Neural crest cell (in vitro differentiated cells): ENCODE results near the gene MTUS2. TPM values are rescaled to one million over a fixed set of nuclear protein-coding genes. Genes with fewer than 3 reads are reported as not detected.

ENCODE experiments used
- DNase-seq: peaks from one replicate; pipeline ENCODE4 v3.0.0; 2021; ENCODE audit warnings: low read depth, mixed read lengths, low spot score
- H3K27ac Mint-ChIP-seq: one replicate; pipeline ENCODE4 v1.8.0; 2021; ENCODE audit warnings: mild to moderate bottlenecking, mixed read lengths; ENCODE audit not compliant: unreplicated experiment
- H3K27me3 Mint-ChIP-seq: 2 replicates; pipeline ENCODE4 v1.8.0; 2021; ENCODE audit warnings: low read depth, mild to moderate bottlenecking, mixed read lengths
- H3K36me3 Mint-ChIP-seq: 2 replicates; pipeline ENCODE4 v1.8.0; 2021; ENCODE audit warnings: low read depth, mild to moderate bottlenecking, mixed read lengths
- H3K4me1 Mint-ChIP-seq: 2 replicates; pipeline ENCODE4 v1.8.0; 2021; ENCODE audit warnings: mixed read lengths
- H3K4me3 Mint-ChIP-seq: one replicate; pipeline ENCODE4 v1.8.0; 2021; ENCODE audit warnings: mild to moderate bottlenecking, mixed read lengths
- H3K9me3 Mint-ChIP-seq: 2 replicates; pipeline ENCODE4 v1.8.0; 2021; ENCODE audit warnings: mixed read lengths
- total RNA-seq: library from RNA; stranded (reverse); gene quantifications from 2 replicates; pipeline ENCODE4 v1.2.1, GENCODE V29; 2021
- TF ChIP-seq, protein P1 (sequence below): fragments of 200-600 bp; sonication (generic); conservative IDR thresholded peaks from 2 replicates; pipeline ENCODE4 v1.5.0; 2021; ENCODE audit warnings: antibody characterized with exemption, mild to moderate bottlenecking

The MTUS2 gene
- total RNA-seq, 1 donor from 2014 or later, result 0.91 TPM

DNA sequence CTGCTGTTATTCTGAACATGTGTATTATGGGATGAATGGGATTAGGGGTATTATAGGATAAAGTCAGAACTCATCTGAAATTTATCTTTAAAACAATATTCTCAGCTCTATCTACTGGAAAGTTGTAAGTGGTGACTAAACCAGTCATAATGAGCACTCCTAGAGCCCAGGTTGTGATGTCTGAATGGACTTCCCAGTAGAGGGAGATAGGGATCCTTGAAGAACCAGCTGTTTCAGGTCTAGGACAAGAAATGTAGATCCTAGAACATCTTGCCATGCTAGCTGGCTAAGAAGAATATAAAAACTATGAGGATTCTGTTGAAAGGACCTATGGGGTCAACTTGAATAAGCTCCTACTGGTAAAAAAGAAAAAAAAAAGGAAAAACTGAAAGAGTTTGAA is 464.6 kb downstream of the MTUS2 start:
- H3K4me3 Mint-ChIP-seq, result no peak overlapping the region
- no peaks in the 10 kb centered on the region for H3K36me3 Mint-ChIP-seq
- TF ChIP-seq, protein P1, sequence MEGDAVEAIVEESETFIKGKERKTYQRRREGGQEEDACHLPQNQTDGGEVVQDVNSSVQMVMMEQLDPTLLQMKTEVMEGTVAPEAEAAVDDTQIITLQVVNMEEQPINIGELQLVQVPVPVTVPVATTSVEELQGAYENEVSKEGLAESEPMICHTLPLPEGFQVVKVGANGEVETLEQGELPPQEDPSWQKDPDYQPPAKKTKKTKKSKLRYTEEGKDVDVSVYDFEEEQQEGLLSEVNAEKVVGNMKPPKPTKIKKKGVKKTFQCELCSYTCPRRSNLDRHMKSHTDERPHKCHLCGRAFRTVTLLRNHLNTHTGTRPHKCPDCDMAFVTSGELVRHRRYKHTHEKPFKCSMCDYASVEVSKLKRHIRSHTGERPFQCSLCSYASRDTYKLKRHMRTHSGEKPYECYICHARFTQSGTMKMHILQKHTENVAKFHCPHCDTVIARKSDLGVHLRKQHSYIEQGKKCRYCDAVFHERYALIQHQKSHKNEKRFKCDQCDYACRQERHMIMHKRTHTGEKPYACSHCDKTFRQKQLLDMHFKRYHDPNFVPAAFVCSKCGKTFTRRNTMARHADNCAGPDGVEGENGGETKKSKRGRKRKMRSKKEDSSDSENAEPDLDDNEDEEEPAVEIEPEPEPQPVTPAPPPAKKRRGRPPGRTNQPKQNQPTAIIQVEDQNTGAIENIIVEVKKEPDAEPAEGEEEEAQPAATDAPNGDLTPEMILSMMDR, result no peak
- no peaks in the 10 kb centered on the region for H3K4me1 Mint-ChIP-seq
- H3K27me3 Mint-ChIP-seq, result peaks cover 20% of the 10 kb centered on the region
- DNase-seq, result no peak
- H3K9me3 Mint-ChIP-seq, result no peaks in the 10 kb centered on the region
- no peak overlapping the region for H3K27ac Mint-ChIP-seq

DNA sequence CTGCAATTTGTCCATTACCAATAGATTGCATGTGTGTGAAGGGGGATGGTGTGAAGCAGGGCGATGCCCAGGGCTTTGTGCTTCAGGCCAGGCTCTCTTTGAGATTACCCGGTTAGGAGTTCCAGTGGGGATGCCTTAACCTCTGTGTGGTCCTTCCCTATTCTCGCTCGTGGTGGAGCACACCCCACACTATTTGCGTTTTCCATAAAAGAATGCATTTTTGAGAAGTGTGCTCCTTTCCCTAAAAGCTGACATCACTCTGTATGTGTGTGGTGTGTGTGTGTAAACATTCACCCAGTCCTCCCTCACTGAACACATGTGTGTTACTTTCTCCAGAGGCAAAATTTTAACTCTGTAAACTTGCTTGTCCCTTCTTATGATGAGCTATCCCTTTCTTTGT is 467.1 kb downstream of the MTUS2 start:
- Mint-ChIP-seq H3K9me3 (no peaks in the 10 kb centered on the region), H3K27me3 (peaks cover 25% of the 10 kb centered on the region), H3K27ac (no peak overlapping the region), H3K4me3 (no peak overlapping the region), H3K4me1 (no peaks in the 10 kb centered on the region), H3K36me3 (no peaks in the 10 kb centered on the region)
- TF ChIP-seq, protein P1, result no peak
- no peak for DNase-seq

DNA sequence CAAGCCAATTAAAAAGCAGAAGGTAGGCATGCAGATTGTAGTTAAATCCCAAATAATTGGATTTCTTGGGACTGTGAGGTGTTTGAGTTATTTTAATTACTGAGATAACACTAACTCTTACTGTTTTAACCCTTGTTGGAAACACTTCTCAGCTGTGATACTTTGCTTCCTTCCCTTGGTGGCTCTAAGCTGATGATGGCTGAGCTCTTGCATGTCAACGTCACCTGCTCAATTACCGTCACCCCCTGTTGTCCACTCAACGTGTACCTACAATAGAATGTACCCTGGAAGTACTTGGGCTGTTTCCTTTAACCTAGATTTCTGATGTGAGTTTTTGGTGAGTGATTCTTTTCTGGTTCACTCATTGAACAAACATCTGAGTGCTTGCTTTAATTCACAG is 471.9 kb downstream of the MTUS2 start:
- H3K27me3 Mint-ChIP-seq, result peaks cover 21% of the 10 kb centered on the region

DNA sequence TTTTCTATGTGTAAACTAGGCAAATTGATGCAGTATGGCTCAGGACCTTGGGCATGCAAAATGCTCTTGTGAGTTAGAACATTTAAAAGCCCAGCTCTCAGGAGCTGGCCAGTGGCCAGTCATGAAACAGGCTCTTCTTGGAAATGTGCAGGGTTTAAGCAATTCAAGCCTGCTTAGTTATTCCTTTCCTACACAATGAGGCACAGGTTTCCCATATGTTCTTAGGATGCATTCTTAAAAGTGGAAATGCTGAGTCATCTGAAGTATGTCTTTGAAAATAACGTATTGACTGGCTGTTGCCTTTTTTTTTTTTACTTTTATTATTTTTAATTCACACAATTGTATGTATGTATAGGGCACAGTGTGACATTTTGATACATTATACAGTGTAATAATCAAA is 474.7 kb downstream of the MTUS2 start:
- TF ChIP-seq, protein P1, result no peak
- H3K27ac Mint-ChIP-seq, result no peak overlapping the region
- H3K4me1 Mint-ChIP-seq, result no peaks in the 10 kb centered on the region
- peaks cover 18% of the 10 kb centered on the region for H3K27me3 Mint-ChIP-seq
- H3K4me3 Mint-ChIP-seq, result no peak overlapping the region
- no peak for DNase-seq
- H3K36me3 Mint-ChIP-seq, result no peaks in the 10 kb centered on the region
- H3K9me3 Mint-ChIP-seq, result peaks cover 5% of the 10 kb centered on the region

More for the DNA sequence above, 471.9 kb downstream of the MTUS2 start:
- no peak overlapping the region for H3K4me3 Mint-ChIP-seq
- H3K4me1 Mint-ChIP-seq, result no peaks in the 10 kb centered on the region
- TF ChIP-seq, protein P1, result no peak
- no peak overlapping the region for H3K27ac Mint-ChIP-seq
- no peak for DNase-seq
- peaks cover 5% of the 10 kb centered on the region for H3K9me3 Mint-ChIP-seq
- H3K36me3 Mint-ChIP-seq, result no peaks in the 10 kb centered on the region

DNA sequence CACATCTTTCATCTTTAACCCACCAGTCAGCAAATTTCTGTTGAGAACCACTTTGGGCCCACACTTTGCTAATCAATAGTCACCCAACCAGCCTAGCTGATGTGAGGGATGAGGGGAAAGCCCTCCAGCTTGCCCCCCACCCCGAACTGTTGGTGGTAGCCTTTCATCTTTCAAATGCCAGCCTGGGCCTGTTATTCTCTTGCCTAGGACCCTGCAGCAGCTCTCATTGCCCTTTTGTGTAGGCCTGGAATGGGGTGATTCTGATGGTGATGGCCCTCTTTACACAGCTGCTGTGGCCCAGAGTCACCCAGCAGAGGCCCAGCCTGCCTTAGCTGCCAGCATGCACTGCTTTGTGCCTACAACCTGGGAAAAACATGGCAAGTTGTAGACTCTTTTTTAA is 480.9 kb downstream of the MTUS2 start:
- Mint-ChIP-seq H3K9me3 (peaks cover 17% of the 10 kb centered on the region), H3K27ac (no peak overlapping the region), H3K4me3 (no peak overlapping the region), H3K36me3 (peaks cover 6% of the 10 kb centered on the region), H3K4me1 (no peaks in the 10 kb centered on the region), H3K27me3 (peaks cover 20% of the 10 kb centered on the region)
- TF ChIP-seq, protein P1, result no peak
- DNase-seq, result no peak

DNA sequence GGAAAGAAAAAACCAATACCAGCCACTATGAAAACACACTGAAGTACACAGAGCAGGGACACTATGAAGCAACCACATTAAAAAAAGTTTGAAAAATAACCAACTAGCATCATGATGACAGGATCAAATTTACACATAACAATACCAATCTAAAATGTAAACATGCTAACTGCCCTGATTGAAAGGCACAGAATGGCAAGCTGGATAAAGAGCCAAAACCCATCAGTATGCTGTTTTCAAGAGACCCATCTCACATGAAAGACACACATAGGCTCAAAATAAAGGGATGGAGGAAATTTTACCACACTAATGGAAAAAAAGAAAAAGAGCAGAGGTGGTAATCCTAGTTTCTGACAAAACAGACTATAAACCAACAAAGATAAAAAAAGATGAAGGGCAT is 484.0 kb downstream of the MTUS2 start:
- Mint-ChIP-seq H3K27ac (no peak overlapping the region), H3K4me3 (no peak overlapping the region), H3K9me3 (peaks cover 33% of the 10 kb centered on the region), H3K36me3 (peaks cover 6% of the 10 kb centered on the region), H3K4me1 (no peaks in the 10 kb centered on the region), H3K27me3 (peaks cover 9% of the 10 kb centered on the region)
- DNase-seq, result no peak
- TF ChIP-seq, protein P1, result no peak
